Prostate gland (tissue), 2 donors: Measurements from ENCODE around the gene TEX14.

ENCODE experiments used
- POLR2A ChIP-seq: fragments of 450-650 bp; IDR thresholded peaks from one replicate; pipeline ENCODE4 v1.6.1; 2016; ENCODE audit warnings: antibody characterized with exemption, mild to moderate bottlenecking
- TF ChIP-seq, protein P1 (sequence below), 4 experiments: fragments of 200-600 bp in 2 of 4; fragments of 450-650 bp in 2 of 4; sonication (generic) in 2 of 4; IDR thresholded peaks; 1 replicate in 3 of 4; 2 replicates in 1 of 4; pipeline ENCODE4 v1.5.1; 2016 to 2019; ENCODE audit warnings: antibody characterized with exemption in 4 of 4, mild to moderate bottlenecking in 2 of 4, moderate library complexity in 2 of 4

GRCh38 chr17:58569196-58569595 is 122.6 kb downstream of the TEX14 start:
- TF ChIP-seq POLR2A = no peak
- TF ChIP-seq, protein P1, sequence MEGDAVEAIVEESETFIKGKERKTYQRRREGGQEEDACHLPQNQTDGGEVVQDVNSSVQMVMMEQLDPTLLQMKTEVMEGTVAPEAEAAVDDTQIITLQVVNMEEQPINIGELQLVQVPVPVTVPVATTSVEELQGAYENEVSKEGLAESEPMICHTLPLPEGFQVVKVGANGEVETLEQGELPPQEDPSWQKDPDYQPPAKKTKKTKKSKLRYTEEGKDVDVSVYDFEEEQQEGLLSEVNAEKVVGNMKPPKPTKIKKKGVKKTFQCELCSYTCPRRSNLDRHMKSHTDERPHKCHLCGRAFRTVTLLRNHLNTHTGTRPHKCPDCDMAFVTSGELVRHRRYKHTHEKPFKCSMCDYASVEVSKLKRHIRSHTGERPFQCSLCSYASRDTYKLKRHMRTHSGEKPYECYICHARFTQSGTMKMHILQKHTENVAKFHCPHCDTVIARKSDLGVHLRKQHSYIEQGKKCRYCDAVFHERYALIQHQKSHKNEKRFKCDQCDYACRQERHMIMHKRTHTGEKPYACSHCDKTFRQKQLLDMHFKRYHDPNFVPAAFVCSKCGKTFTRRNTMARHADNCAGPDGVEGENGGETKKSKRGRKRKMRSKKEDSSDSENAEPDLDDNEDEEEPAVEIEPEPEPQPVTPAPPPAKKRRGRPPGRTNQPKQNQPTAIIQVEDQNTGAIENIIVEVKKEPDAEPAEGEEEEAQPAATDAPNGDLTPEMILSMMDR (IDR thresholded peaks at IDR 0.05) = no peak
